T-helper 1 cell (primary cell): Measurements from ENCODE around the gene DVL3.
"Not testable (repeated sequence)": the region's sequence is repeated elsewhere in the genome, so short reads cannot be mapped to it uniquely, and the experiment has no call there.

Experiments
- DNase-seq, 5 donors: peaks; one replicate each; pipeline ENCODE4 v3.0.0-alpha.2; 2012 to 2020

The DVL3 gene

DNA sequence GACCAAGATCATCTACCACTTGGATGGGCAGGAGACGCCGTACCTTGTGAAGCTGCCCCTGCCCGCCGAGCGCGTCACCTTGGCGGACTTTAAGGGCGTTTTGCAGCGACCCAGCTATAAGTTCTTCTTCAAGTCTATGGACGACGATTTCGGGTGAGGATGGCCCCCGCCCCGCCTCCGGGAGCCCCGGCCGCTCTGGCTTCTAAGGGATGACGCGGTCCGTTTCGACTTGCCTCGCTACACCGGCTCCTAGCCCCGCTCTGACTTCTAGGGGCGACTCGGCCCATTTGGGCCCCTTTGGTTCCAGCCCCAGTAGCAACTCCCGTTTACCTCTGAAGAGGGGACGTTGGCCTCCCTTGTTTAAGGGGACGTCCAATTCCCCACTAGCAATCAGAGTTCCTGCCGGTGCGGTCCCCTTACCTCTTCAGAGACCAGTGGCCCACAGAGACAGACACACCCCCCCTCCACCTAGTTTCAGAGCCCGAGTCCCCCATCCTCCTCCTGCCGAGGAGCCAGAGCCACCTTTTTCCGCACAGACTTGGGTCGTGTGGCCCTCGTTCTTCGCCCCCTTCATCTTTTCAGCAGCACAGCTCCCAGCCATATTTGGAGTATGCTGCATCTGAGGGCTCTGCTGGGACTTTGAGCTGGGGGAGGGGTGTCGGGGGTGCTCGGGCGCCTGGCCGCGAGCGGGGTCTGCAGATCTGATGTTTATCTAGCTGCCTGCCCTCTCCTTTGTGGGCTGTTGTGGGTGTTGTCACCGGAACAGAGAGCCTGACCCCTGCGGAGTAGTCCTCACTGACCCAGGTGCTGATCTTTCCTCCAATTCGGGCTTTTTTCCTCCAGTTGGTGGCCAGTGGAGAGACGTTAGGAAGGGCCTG, 706 bp downstream of the DVL3 start:
- DNase-seq: peak in 3 of 5 donors; percentile 32 to 44 (median 38)

DNA sequence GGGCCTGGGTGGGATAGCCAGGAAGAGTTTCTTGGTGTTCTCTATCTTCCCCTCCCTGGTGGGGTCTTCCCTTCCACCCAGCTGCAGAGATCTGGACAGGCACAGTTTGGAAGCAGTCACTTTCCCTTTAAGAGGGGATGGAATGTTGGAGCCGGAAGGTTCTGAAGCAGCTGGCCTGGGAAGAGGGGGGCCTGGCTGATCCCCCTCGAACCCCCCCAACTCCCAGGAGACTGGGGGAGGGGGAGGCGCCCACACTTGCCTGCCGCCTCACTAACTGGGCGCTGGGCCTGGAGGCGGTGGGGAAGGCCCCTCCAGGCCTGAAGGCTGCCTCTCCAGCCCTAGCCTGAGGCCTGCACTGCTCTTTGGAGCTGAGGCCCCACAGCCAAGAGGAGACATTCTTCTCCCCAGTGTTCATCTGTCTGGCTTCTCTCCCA, 1.4 kb downstream of the DVL3 start:
- DNase-seq: no peak

DNA sequence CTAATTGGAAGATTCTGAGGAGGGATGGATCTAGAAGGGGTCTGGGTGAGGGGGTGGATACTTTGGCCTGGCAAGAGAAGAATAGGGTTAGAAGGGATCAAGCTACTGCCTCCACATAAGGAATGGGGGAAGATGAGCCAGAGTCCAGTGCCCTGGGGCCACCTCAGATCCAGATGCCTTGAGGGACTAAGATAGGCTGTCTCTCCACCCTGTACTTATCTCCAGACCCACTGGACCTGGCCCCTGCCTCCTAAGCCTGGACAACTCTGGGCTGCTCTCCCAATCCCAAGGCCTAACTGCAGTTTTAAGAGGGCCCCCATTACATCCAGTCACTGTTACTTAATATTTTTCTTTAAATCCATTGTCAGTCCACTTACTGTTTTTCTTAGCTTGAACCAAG, 2.0 kb downstream of the DVL3 start:
- no peak for DNase-seq

DNA sequence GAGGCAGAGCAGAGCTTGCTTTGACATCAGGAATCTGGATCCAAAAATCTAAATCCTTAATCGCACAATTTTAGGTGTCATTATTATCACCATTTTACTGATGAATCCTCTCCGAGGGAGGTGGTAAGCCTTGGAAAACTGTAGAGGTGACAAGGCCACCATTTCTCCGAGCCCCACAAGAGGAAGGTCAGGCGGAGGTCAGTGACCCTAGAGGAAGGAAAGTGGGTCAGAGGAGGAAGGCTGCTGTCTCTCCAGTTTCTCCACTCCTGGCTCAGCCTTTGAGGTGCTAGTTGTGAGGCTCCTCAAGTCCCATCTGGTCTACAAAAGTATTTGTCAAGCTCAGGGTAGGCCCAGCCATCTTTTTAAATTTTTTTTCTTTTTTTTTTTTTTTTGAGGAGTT, 3.2 kb downstream of the DVL3 start:
- no peak for DNase-seq

DNA sequence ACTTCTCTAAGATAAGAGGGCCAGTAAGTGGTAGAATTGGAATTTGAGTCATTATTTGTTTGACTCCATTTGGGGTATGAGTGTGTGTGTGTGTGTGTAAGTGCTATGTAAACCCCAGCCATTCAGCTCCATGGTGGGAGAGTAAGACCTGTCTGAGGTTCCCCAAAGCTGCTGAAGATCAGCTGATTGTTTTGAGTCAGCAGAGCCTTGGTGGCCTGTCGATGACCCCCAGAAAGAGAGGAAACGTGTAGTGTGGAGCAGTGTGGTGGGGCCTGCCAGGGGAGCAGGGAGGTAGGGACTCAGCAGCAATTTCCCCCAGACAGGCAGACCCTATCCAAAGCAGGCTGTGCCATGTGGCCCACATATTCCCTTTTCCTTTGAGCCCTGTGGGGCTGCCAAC, 5.3 kb downstream of the DVL3 start:
- no peak for DNase-seq

DNA sequence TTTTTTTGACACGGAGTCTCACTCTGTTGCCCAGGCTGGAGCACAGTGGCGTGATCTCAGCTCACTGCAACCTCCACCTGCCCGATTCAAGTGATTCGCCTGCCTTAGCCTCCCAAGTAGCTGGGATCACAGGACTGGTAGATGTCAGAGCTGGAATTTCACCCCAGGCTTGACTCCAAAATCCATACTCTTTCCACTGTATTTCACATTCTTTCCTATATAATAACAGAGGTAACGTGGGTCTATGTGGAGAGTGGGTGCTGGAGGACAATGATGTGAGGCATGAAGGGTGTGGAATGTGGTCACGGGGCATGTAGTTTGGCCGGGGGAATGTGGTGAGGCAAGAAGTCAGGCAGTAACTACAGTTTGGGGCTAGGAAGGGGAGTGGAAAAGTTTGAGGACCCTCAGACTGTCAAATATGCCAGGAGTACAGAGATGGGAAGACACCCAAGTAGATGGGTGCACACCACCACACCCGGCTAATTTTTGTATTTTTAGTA, 7.4 kb downstream of the DVL3 start:
- not testable (repeated sequence) for DNase-seq

- no peak for DNase-seq
Observed at GRCh38 chr3:184164648-184165330, 9.6 kb downstream of the DVL3 start.

DNA sequence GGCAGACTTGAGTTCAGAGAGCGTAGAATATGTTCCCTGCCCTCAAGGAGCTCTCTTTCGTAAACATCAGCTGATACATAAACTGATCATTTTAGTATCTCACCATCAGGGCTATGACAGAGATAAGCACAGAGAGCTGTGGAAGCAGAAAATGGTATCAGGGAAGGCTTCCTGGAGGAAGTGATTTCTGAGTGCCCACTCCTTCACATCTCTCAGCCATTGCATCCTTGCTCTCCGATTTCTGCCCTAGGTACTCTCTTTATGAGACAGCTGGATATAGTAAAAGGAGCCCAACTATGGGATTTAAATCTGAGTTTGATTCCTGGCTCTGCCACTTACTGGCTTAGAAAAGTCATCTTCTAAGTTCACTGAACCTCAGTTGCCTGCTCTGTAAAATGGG, 10.4 kb downstream of the DVL3 start:
- DNase-seq: no peak

GRCh38 chr3:184166671-184167070, 11.5 kb downstream of the DVL3 start:
- DNase-seq: no peak

- no peak for DNase-seq
Observed at GRCh38 chr3:184167786-184168185, 12.6 kb downstream of the DVL3 start.

- DNase-seq: no peak
Observed at GRCh38 chr3:184168363-184169120, 13.4 kb downstream of the DVL3 start.

DNA sequence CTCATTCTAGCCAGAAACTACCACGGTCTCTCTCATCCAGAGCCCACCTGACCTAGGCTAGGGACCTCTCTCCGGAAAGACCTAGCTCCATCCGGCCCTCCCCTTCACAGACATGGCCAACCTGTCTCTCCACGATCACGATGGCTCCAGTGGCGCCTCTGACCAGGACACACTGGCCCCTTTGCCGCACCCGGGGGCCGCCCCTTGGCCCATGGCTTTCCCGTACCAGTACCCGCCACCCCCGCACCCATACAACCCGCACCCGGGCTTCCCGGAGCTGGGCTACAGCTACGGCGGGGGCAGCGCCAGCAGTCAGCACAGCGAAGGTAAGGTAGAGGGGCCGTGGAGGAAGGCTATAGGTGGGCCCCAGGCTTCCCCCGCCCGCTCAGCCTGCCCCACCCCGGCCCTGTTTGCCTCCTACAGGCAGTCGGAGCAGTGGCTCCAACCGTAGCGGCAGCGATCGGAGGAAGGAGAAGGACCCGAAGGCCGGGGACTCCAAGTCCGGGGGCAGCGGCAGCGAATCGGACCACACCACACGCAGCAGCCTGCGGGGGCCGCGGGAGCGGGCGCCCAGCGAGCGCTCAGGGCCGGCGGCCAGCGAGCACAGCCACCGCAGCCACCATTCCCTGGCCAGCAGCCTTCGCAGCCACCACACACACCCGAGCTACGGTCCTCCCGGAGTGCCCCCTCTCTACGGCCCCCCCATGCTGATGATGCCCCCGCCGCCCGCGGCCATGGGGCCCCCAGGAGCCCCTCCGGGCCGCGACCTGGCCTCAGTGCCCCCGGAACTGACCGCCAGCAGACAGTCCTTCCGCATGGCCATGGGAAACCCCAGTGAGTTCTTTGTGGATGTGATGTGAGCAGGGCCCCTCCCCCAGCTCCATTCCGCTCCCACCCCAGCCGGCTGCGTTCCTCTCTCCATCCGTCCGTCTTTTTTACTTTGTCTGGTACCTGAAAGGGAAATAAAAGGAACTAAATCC, 15.0 kb downstream of the DVL3 start:
- no peak for DNase-seq

DNA sequence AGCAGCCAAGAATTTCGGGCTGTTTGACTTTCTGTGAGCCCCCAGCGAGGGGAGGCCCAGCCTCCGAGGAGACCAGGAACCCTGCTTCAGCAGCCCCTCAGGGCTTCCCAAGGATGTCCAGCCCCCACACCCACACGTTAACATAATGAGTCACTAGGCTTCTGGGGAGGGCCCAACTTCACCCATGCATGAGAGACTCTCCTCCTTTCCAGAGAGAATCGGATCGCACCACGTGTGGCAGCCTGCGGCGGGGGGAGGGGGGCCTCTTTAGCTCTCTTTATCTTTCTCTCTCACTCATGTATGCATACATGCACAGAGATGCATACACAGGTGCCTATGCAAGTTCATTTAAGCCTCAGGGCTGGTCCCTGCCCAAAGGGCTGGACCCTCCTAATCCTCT, 16.4 kb downstream of the DVL3 start:
- DNase-seq: no peak

DNA sequence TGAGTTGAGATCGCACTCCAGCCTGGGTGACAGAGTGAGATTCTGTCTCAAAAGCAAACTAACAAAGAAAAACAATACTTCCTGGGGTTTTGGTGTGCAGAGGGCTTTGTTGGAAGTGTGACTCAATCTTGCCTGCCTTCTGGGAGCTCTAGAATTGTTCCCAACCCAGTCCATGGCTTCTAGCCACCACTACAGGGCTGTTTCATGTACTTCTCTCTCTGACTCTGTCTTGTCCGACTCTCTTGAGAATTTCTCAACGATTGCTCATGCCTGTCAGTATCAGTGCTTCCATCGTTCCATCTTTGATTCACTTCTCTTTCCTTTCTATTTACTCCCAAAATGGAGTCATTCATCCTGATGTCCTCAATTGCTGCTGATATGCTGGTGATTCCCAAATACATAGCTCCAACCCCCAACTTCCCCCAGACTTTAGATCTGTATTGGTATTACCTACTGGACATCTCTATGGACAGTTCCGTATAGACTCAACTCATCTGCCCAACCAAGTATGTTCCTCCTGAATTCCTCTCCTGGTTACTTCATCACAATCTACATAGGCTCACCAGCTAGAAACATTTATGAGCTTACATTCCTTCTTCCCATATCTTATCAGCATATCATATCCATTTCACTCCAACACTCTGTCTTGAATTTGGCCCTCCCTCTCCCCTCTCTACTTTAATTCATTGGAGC, 17.6 kb downstream of the DVL3 start:
- no peak for DNase-seq

DNA sequence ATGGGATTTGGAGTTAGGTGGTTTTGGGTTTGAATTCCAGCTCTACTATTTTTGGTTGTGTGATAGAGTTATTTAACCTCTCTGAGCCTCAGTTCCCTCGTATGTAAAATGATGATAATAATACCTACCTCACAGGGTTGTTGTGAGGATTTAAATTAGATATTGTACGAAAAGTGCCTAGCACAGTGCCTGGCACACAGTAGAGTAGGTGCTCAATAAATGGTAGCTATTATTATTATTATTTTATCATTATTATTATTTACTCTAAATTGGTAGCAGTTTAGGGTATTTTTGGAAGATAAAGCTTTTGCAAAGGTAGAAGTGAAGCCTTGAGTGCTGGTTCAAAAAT, 18.2 kb downstream of the DVL3 start:
- no peak for DNase-seq

DNA sequence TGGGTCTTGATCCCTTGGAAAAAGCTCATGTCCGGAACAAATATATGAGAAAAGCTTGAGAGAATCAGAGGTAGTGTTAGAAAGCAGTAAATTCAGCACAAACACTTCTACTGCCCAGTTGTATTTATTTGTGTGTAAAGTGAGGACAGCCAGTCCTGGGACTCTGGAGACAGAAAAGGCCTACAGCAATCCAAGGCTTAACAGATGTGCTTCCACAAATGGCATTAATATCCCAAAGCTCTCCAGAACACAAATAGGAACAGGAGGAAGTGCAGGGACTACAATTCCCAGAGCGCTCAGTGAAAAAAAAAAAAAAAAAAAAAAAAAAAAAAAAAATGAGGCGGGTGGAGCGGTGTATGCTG, 19.1 kb downstream of the DVL3 start:
- DNase-seq: no peak

- DNase-seq: peak; percentile 93 to 98 (median 95)
Observed at GRCh38 chr3:184174646-184175492, 19.7 kb downstream of the DVL3 start, which contains the start of gene AP2M1. TSS of gene AP2M1 (plus strand) at chr3:184174855. CDS start at chr3:184176994, 2,139 bp downstream.

GRCh38 chr3:184175506-184175905, 20.3 kb downstream of the DVL3 start:
- no peak for DNase-seq

- no peak for DNase-seq
Observed at GRCh38 chr3:184175981-184176376, 20.8 kb downstream of the DVL3 start.
